ENCODE data around the gene PIP5K1B. TPM values are rescaled to one million over a fixed set of nuclear protein-coding genes. Genes with fewer than 3 reads are reported as not detected.

Gene PIP5K1B
- total RNA-seq, 1 experiment from 2014 or later: 10.3 TPM

- no peak overlapping the region for H3K4me3 Mint-ChIP-seq (ENCODE audit: unreplicated experiment)
- Histone ChIP-seq H3K36me3 (ENCODE audit: control insufficient read depth, insufficient read depth, low read length) (no peaks in the 10 kb centered on the region), H3K27me3 (replicated peaks; ENCODE audit: control insufficient read depth, insufficient read depth, low read length) (no peaks in the 10 kb centered on the region), H3K9me3 (no peaks in the 10 kb centered on the region), H3K4me3 (ENCODE audit: low read depth, low read length) (no peak overlapping the region), H3K4me1 (no peaks in the 10 kb centered on the region)
- no peak for DNase-seq
- H3K36me3 Mint-ChIP-seq (ENCODE audit: insufficient read depth, unreplicated experiment): no peaks in the 10 kb centered on the region
- H3K27me3 Mint-ChIP-seq (ENCODE audit: insufficient read depth, unreplicated experiment): no peaks in the 10 kb centered on the region
- TF ChIP-seq CTCF (IDR thresholded peaks at IDR 0.05; ENCODE audit: insufficient read depth in 1 of 2, low read depth in 1 of 2, low read length in 1 of 2, severe bottlenecking in 1 of 2, unreplicated experiment in 1 of 2): no peak
- no peak overlapping the region for H3K27ac Mint-ChIP-seq (ENCODE audit: unreplicated experiment)
- ChIA-PET POLR2A (no interaction called here), CTCF (no interaction called here)
- no TSS peak for BruUV-seq (replicated peaks)
- no peaks in the 10 kb centered on the region for H3K4me1 Mint-ChIP-seq (ENCODE audit: low read depth, unreplicated experiment)
- no peaks in the 10 kb centered on the region for H3K9me3 Mint-ChIP-seq (ENCODE audit: unreplicated experiment)
- intact Hi-C loops (cut with micrococcal nuclease; ENCODE audit: unreplicated experiment): loop anchor here (5.0 kb wide), 1 partner anchor 447 kb away; no protein-coding TSS in a partner anchor
Measured at GRCh38 chr9:69029535-69029934, 324.5 kb downstream of the PIP5K1B start.

GRCh38 chr9:69030851-69031645 is 326.0 kb downstream of the PIP5K1B start:
- intact Hi-C loops (cut with micrococcal nuclease; ENCODE audit: unreplicated experiment): no loop called here
- CTCF ChIA-PET: no interaction called here
- BruUV-seq (replicated peaks): no TSS peak
- Mint-ChIP-seq H3K27me3 (ENCODE audit: insufficient read depth, unreplicated experiment) (no peaks in the 10 kb centered on the region), H3K4me1 (ENCODE audit: low read depth, unreplicated experiment) (no peaks in the 10 kb centered on the region), H3K4me3 (ENCODE audit: unreplicated experiment) (no peak overlapping the region), H3K36me3 (ENCODE audit: insufficient read depth, unreplicated experiment) (no peaks in the 10 kb centered on the region), H3K27ac (ENCODE audit: unreplicated experiment) (no peak overlapping the region), H3K9me3 (ENCODE audit: unreplicated experiment) (no peaks in the 10 kb centered on the region)
- DNase-seq: no peak
- POLR2A ChIA-PET: no interaction called here
- H3K4me3 ChIP-seq (ENCODE audit: low read depth, low read length): no peak overlapping the region
- no peaks in the 10 kb centered on the region for H3K9me3 ChIP-seq
- no peaks in the 10 kb centered on the region for H3K4me1 ChIP-seq
- H3K27me3 ChIP-seq (replicated peaks; ENCODE audit: control insufficient read depth, insufficient read depth, low read length): no peaks in the 10 kb centered on the region
- TF ChIP-seq CTCF (IDR thresholded peaks at IDR 0.05; ENCODE audit: insufficient read depth in 1 of 2, low read depth in 1 of 2, low read length in 1 of 2, severe bottlenecking in 1 of 2, unreplicated experiment in 1 of 2): no peak
- no peaks in the 10 kb centered on the region for H3K36me3 ChIP-seq (ENCODE audit: control insufficient read depth, insufficient read depth, low read length)

GRCh38 chr9:69034071-69034470 is 329.0 kb downstream of the PIP5K1B start:
- Histone ChIP-seq H3K4me3 (ENCODE audit: low read depth, low read length) (no peak overlapping the region), H3K9me3 (no peaks in the 10 kb centered on the region), H3K4me1 (no peaks in the 10 kb centered on the region), H3K27me3 (replicated peaks; ENCODE audit: control insufficient read depth, insufficient read depth, low read length) (no peaks in the 10 kb centered on the region), H3K36me3 (ENCODE audit: control insufficient read depth, insufficient read depth, low read length) (no peaks in the 10 kb centered on the region)
- Mint-ChIP-seq H3K27me3 (ENCODE audit: insufficient read depth, unreplicated experiment) (no peaks in the 10 kb centered on the region), H3K27ac (ENCODE audit: unreplicated experiment) (no peak overlapping the region), H3K4me3 (ENCODE audit: unreplicated experiment) (no peak overlapping the region), H3K36me3 (ENCODE audit: insufficient read depth, unreplicated experiment) (no peaks in the 10 kb centered on the region), H3K9me3 (ENCODE audit: unreplicated experiment) (no peaks in the 10 kb centered on the region), H3K4me1 (ENCODE audit: low read depth, unreplicated experiment) (no peaks in the 10 kb centered on the region)
- ChIA-PET CTCF (no interaction called here), POLR2A (no interaction called here)
- intact Hi-C loops (cut with micrococcal nuclease; ENCODE audit: unreplicated experiment): no loop called here
- no peak for TF ChIP-seq CTCF (IDR thresholded peaks at IDR 0.05; ENCODE audit: insufficient read depth in 1 of 2, low read depth in 1 of 2, low read length in 1 of 2, severe bottlenecking in 1 of 2, unreplicated experiment in 1 of 2)
- DNase-seq: no peak
- no TSS peak for BruUV-seq (replicated peaks)

All from Caco-2 (cell line).